Bone marrow (tissue), 2 donors: ENCODE data around the gene SEPTIN12.

Source experiments
- DNase-seq, 2 donors: peaks; one replicate each; lab custom pipeline; 2025; lab: John Stamatoyannopoulos, UW

The SEPTIN12 gene

DNA sequence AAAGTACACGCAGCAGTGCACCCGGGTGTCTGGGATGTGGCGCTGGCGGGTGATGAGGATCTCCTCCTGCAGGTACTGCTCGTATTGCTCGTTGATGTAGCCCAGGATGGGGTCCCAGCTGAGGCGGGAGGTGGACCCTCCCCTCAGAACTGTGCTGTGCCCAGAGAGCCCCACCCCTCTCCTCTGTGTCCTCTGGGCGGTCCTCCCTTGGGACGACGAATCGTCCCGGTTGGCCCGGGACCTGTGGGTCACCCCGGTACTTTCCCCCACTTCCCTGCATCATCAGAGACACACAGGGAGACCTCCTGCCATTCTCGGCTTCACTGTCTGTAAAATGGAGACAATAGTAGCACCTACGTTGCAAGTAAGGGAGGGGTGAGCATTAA lies 4.2 kb downstream of the SEPTIN12 start:
- no peak for DNase-seq

DNA sequence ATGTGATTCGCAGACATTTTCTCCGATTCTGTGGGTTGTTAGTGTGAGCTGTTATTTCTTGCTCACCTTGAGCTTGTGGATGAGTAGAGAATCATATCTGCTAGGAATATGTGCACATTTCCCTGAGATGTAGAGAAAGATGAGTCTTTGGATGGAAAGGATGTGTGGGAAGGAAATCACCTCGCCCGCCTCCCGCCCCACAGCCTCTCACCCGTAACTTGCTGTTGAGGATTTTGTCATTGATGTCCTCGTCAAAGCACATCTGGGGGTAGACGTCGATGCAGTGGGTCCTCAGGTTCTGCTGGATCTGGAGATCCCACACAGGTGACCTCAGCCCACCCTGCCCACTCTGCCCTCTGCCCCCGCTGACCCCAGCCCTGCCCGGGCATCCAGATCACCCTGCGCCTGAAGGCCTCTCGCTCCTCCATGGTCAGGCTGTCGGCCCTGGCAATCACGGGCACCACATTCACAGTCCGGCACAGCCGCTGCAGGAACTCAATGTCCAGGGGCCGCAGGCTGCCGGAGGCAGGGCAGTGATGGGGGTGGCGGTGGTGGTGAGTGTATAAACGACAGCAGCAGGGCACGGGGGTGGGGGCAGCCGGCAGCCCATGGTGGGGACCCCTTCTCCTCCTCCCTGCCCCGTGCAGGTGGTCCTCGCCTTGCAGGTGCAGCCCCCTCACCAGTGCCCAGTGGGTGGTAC lies 4.7 kb downstream of the SEPTIN12 start:
- DNase-seq: no peak

DNA sequence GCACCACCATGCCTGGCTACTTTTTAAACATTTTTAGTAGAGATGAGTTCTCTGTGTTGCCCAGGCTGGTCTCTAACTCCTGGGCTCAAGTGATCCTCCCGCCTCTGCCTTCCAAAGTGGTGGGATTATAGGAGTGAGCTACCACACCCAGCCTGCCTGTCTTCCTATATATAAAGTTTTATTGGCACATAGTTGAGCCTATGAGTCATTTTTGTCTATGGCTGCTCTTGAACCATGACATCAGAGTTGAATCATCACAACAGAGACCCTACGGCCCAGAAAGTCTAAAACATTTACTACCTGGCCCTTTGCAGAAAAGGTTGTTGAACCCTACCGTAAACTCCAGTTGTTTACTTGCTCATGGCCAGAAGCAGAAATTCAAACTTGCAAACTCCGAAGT lies 7.9 kb downstream of the SEPTIN12 start:
- no peak for DNase-seq

DNA sequence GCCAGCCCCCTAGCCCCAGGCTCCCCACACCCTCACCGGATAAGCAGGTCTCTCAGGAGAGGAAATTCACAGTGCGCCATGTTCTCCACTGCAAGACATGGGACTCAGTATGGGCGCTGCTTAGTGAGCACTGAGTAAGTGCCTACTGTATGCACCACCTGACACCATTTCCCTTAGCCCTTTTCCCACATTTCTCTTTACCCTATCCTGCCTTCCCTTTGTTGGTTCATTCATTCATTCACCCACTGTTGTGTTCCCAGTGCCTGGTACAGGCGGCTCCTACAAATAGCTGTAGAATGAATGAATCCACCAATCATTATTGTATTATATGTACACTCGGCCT lies 10.1 kb downstream of the SEPTIN12 start:
- DNase-seq: no peak

DNA sequence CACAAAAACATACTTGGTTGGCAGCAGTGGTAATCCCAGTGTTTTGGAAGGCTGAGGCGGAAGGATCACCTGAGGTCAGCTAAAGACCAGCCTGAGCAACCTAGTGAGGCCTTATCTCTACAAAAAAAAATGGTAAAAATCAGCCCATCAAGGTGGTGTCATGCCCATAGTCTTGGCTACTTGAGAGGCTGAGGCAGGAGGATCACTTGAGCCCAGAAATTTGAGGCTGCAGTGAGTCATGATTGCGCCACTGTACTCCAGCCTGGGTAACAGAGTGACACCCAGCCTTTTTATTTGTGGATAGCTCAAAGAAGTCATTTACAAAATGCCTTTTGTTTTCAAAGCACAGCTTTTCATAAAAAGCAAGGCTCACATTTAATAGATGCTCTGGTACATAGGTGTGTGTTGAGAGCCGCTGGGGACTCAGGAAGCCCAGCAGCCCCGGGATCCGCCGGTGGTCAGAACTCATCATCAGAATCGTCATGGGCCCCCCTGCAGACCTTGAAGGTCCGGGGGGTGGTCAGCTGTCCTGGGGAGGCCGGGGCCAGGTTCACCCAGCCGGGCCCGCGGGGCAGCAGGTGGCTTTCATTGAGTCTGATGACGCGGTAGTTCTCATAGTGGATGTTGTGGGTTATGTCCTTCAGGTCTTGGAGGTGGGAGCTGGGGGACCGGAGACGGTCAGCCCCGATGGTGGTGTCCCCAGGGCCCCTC lies 10.7 kb downstream of the SEPTIN12 start:
- no peak for DNase-seq

DNA sequence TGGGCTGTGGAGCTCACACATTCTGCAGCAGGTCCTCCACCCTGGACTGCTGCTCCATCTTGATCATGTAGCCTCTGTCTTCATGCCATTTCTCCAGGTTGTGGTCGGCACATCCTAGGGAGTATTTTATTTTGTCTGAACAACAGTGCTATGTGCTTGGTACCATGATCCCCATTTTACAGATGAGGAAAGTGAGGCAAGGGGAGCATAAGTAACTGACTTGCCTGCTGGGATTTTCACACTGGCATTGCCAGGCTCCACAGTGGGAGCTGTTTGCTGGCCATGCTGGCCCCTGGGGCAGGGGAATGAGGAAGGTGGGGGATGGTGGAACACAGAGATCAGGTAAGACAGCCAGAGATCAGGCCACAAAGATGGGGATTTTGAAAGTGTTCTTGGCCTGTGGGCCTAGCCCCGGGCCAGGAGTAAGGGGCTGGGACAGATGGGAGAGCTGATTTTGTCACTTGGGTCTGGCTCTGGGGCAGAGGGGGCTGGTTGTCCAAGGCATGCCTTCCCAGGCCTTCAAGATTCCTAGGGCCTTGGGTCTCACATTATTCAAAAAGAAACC lies 11.9 kb downstream of the SEPTIN12 start:
- DNase-seq: no peak

DNA sequence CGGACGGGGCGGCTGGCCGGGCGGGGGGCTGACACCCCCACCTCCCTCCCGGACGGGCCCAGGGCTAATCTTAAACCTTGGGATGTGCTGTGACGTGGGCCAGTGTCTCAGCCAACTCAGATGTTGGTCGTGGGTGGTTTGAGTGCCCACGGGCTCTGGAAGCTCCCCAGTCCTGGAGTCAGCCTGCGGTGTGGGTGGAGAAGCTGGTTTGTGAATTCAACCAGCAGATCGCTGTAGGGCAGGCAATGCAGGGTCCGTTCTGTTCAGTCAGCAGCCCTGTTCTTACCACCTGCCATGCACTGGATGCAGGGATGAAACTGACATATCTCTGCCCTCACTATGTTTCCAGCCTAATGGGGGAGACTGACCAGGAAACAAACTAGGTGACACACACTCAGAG lies 13.1 kb downstream of the SEPTIN12 start:
- no peak for DNase-seq

DNA sequence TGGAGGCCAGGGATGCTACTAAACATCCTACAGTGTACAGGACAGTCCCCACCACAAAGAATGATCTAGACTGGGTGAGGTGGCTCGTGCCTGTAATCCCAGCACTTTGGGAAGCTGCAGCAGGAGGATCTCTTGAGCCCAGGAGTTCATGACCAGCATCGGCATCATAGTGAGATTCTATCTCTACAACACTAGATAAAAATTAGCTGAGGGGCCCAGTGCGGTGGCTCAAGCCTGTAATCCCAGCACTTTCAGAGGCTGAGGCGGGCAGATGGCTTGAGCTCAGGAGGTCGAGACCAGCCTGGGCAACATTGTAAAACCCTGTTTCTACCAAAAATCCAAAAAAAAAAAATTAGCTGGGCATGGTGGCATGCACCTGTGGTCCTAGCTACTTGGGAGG lies 15.8 kb downstream of the SEPTIN12 start:
- no peak for DNase-seq

DNA sequence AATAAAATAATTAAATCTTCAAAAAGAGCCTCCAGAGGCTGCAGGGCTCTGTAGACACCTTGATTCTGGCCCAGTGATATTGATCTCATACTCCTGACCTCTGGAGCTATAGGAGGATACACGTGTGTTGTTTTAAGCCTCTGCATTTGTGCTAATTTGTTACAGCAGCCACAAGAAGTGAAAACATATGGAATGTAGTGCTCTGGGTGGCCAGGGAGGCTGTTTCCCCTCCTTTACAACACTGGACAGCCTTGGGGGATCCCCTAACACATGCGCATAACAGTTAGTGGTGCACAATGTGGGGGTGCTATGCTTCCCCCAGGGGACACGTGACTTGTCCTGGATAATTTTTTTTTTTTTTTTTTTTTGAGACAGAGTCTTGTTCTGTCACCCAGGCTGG lies 16.5 kb downstream of the SEPTIN12 start:
- no peak for DNase-seq

DNA sequence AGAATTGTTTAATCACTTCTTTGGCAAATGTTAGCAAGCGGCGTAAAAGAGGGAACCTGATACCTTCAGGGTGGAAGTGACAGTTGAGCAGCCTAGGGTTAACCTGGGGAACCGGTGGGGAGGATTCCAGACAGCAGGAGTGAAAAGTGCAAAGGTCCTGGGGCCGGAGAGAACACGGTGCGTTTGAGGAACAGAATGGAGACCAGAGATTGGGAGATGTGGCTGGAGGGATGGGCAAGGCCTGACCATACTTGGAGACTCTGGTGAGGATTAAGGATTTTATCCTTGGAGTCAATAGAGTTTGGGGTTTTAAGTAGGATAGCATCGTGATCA lies 18.9 kb downstream of the SEPTIN12 start:
- DNase-seq: no peak

DNA sequence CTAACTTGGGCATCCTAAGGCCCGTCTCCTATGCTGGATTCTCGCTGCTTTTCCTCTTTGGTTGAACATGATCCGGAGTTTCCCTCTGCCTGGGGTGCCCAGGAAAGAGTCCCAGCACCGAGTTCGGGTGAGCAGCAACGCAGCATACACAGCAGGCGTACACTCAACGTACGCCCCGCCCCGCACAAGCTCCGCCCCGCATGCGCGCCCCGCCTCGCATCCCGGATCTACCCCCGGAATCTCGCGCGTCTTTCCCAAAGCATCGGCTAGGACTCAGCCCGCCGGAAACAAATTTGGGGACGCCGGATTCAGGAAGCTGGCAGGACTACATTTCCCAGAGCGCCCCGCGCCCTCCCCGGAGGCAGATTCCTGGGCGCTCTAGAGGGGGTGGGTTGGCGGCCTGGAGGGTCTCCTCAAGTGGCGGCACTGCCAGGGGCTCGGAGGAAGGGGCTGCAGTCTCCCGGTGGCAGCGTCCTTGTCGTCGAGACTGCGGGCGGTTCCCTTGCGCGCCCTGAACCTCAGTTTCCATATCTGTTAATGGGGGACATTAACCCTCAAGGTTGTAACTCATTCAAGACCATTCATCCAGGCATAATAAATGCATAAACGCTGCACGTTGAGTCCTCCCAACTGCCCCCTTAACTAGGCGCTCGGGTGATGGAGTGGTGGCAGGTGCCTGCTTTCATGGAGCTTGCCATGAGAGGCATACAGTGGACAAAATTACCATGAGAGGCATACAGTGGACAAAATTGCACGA lies 19.4 kb downstream of the SEPTIN12 start:
- DNase-seq: peak; percentile 70 to 83

DNA sequence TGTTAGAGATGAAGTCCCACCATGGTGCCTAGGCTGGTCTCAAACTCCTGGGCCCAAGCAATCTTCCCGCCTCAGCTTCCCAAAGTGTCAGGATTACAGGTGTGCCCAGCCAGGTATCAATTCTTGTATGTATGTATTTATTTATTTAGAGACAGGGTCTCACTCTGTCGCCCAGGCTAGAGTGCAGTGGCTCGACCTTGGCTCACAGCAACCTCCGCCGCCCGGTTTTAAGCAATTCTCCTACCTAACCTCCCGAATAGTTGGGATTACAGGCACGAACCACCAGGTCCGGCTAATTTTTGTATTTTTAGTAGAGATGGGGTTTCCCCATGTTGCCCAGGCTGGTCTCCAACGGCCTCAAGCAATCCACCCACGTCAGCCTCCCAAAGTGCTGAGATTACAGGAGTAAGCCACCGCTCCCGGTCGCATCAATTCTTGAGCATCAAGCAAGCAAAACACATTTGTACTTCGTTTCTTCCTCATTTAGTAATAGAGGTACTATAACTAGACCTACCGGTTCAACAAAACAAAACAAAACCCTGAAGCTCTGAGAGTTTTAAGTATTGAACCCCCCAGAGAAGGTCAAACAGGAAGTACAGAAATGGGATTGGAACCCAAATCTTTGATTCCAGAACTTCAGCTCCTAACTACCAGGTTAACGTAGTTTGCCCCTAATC lies 20.1 kb downstream of the SEPTIN12 start:
- no peak for DNase-seq

DNA sequence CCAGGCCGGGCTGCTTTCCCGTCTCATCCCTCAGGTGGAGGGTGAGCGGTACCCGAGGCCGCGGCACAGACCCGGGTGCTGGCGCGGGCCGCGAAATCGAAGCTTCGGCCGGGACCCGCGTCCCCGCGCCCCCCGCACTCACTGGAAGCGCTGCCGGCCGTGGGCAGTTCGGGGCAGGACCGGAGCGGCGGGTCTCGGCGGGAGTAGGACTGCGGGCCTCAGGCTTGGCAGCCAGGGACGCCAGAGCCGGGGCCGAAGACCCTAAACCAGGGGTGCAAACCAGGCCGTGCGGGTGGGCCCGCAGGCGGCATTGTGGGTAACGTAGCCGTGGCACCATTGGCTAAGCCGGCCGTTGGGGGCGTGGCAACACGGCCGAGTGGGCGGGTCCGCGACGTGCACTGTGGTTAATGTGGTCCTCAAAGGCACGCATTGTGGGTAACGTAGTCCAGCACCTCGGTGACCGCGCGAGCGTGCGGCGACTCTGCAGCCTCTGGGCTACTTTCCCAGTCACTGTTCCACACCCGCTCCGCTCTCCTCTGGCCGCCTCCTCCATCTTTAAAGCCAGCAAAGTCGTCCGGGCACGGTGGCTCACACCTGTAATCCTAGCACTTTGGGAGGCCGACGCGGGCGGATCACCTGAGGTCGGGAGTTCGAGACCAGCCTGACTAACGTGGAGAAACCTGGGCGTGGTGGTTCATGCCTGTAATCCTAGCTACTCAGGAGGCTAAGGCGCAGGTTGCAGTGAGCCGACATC lies 21.1 kb downstream of the SEPTIN12 start, which contains the start of gene ZNF500:
ZNF500 (minus strand) TSS at position 288 of the 754 bp plus-strand sequence. CDS start 1,184 bp downstream, outside the sequence.
- DNase-seq: peak; percentile 86

DNA sequence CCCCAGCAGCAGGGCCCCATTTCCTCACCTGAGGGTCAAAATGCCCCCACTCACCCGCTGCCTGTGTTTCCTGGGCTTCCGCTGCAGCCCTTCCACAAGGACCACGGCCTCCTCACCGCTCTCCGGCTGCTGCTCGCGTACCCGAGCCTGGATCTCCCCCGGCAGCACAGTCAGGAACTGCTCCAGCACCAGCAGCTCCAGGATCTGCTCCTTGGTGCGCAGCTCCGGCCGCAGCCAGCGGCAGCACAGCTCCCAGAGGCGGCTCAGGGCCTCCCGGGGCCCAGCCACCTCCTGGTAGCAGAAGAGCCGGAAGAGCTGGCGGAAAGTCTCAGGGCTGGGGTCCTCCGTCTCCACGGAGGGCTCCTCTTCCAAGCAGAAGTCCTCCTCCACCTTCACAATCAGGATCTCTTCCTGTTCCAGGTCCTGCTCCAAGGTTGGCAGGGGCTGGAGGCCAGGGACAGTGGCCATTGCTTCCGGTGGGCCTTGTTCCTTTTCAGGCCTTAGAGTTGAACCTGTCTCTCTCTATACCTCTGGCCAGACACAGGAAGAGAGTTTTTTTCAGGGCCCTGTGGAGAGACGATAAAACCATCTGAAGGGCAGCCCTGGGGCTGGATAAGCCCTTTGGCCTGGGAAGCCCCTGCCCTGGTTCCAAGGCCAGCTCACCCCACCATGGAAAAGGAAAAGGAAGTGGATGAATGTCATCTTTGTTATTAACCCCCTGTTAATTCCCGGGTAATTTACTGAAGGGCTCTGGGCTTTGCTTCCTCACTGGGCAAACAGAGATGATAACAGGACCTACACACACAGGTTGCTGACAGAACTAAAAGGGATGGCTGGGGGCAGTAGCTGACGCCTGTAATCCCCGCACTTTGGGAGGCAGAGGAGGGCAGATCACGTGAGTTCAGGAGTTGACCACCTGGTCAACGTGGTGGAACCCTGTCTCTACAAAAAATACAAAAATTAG lies 22.4 kb downstream of the SEPTIN12 start:
- no peak for DNase-seq

DNA sequence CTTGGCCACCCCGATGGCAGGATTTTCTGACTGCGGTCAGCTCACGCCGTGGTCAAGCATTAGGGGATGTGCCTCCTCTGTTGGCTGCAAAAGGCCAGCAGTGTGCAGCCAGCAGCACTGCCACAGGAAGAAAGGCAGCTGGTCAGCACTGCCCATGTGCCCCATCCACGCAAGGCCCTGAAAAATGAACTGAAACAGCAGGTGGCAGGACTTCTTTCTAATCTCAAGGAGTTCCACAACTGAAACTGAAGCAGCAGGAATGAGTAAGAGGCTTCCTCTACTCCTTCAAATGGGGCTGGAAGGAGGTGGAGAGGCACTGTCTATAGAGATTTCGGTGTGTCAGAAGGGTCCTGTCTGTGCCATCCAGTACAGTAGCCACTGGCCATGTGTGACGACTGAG lies 24.4 kb downstream of the SEPTIN12 start:
- DNase-seq: no peak

DNA sequence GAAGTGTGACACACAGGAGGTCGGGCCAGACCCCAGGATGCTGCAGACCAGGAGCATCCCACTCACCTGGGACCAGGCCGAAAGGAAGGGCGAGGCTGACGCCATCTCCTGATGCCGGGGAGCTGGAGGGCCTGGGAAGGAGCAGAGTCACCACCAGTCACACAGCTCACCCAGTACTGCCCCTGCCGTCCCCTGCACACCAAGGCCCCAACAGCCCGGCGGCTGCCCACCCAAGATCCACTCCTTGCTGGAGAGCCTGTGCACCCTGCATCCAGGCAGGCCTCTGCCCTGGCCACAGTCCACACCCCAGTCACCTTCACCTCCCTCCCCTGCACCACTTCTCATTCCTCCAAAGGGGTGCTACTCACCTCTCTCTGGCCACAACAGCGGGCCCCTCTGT lies 25.9 kb downstream of the SEPTIN12 start:
- DNase-seq: no peak

DNA sequence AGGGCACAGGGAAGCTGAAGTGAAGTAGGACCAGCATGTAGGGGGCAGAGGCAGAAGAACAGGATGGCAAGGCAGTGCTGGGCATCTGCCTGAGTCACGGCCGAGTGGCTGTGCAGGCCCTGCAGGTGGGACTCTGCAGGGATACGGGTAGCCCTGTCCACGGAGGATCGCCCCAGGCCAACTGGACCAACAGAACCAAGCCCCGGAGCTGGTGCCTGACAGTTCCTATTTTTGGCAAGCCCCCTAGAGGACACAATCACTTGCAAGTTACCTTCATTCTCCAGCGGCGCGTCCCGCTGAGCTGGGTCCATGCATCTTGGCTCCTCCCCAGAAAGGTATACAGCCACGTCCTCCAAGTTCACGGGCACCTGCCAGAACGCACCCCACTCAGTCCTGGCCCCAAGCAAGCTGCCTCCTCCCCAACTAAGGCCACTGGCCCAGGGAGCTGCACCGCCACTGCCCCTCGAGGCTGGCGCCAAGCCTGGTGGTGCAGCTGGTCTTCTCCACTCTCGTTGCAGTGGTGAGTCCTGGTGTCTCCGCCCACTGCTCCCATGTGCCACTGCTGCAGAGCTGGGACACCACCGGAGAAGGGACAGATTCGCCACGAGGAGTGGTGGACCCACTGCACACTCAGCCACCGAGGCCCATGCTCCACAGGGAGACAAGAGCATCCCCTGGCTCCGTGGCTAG lies 27.8 kb downstream of the SEPTIN12 start:
- DNase-seq: no peak

DNA sequence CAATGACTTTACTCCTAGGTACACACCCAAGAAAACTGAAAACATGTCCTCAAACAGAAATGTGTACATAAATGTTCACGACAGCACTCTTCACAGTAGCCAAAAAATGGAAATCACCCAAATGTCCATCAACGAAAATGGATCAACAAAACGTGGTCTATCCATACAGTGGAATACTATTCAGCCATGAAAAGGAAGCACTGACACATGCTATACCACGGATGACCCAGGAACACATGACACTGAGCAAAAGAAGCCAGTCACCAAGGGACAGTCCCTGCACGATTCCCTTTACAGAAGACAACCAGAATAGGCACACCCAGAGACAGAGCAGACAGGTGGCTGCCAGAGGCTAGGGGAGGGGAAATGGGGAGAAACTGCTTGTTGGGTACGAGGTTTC lies 32.5 kb downstream of the SEPTIN12 start:
- no peak for DNase-seq

DNA sequence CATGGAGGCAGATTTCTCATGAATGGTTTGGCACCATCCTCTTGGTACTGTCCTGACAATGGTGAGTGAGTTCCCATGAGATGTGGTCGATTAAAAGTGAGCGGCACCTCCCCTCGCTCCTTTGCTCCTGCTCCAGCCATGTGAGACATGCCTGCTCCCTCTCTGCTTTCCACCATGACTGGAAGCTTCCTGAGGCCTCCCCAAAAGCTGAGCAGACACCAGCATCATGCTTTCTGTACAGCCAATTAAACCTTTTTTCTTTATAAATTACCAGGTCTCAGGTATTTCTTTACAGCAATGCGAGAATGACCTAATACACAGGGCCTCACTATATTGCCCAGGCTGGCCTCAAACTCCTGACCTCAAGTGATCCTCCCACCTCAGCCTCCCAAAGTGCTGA lies 33.3 kb downstream of the SEPTIN12 start:
- no peak for DNase-seq

DNA sequence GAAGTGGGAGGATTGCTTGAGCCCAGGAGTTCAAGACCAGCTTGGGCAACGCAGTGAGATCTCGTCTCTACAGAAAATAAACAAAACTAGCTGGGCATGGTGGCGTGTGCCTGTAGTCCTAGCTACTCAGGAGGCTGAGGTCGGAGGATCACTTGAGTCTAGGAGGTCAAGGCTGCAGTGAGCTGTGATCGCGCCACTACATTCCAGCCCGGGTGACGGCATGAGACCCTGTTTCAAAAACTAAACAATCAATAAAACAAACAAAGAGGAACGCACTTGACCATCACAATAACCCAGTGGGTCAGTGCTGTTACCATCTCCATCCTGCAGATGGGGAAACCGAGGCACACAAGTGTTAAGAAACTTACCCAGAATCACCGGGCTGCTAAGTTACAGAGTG lies 34.9 kb downstream of the SEPTIN12 start:
- DNase-seq: no peak
